GM12878 (cell line): ENCODE measurements around the gene IDH3A. TPM values are rescaled to one million over a fixed set of nuclear protein-coding genes. Genes with fewer than 3 reads are reported as not detected.

ENCODE experiments used
- ATAC-seq: fragments of 200-7000 bp; cut with Tn5 transposase; 3 replicates; pipeline ENCODE4 v1.9.1; 2020; ENCODE audit warnings: mild to moderate bottlenecking, moderate library complexity
- BruUV-seq: library from RNA; stranded (reverse); fragments of 400-500 nt; replicated peaks from 2 replicates; lab custom pipeline; 2021; lab: Mats Ljungman, UMichigan
- CTCF ChIA-PET: fragments of 300-600 bp; sonication (Branson Sonifier 250); formaldehyde crosslinking; extraction: SDS; loops from one replicate; lab custom pipeline; 2021; ENCODE audit warnings: inconsistent platforms; lab: Yijun Ruan, JAX
- POLR2A ChIA-PET: fragments of 350-600 bp; formaldehyde crosslinking; extraction: SDS; loops from one replicate; lab custom pipeline; 2021; ENCODE audit warnings: inconsistent platforms; lab: Charles Lee
- RAD21 ChIA-PET: fragments of 300-600 bp; sonication (Branson Sonifier 250); formaldehyde crosslinking; loops from one replicate; lab custom pipeline; 2023; ENCODE audit warnings: antibody characterized with exemption; ENCODE audit not compliant: unreplicated experiment; lab: Charles Lee
- SMC1A ChIA-PET: fragments of 300-600 bp; sonication (Branson Sonifier 250); formaldehyde crosslinking; loops from one replicate; lab custom pipeline; 2023; ENCODE audit not compliant: unreplicated experiment, uncharacterized antibody; lab: Charles Lee
- DNase-seq: peaks from one replicate; pipeline ENCODE4 v3.0.0-alpha.2; 2011; ENCODE audit warnings: low read depth, low spot score
- FAIRE-seq: peaks from 3 replicates; lab custom pipeline; 2011; peaks lifted over from hg19 to GRCh38; lab: Jason Lieb, UNC
- H2AFZ ChIP-seq: 2 replicates; pipeline ENCODE4 v1.6.0; 2011; ENCODE audit warnings: low read depth, low read length, control low read depth; ENCODE audit not compliant: control insufficient read depth
- H3K27ac ChIP-seq: 2 replicates; pipeline ENCODE4 v1.5.1; 2011; ENCODE audit warnings: control low read depth; ENCODE audit not compliant: control insufficient read depth, insufficient read depth
- H3K27me3 ChIP-seq, 2 experiments: replicated peaks in 1 of 2; 2 replicates each; pipeline versions ENCODE4 v1.6.0 to v1.6.1; 2011; ENCODE audit warnings: low read length in 1 of 2; ENCODE audit not compliant: control insufficient read depth in 2 of 2, insufficient read depth in 2 of 2
- H3K36me3 ChIP-seq, 2 experiments: 2 replicates each; pipeline ENCODE4 v1.5.1; 2011; ENCODE audit warnings: low read length in 1 of 2; ENCODE audit not compliant: control insufficient read depth in 2 of 2, insufficient read depth in 2 of 2
- H3K4me1 ChIP-seq: 2 replicates; pipeline ENCODE4 v1.6.1; 2011; ENCODE audit warnings: mild to moderate bottlenecking, low read length, moderate library complexity, mixed read lengths; ENCODE audit not compliant: control insufficient read depth, insufficient read depth
- H3K4me2 ChIP-seq: 2 replicates; pipeline ENCODE4 v1.6.0; 2011; ENCODE audit warnings: control low read depth; ENCODE audit not compliant: control insufficient read depth, insufficient read depth
- H3K4me3 ChIP-seq: fragments of 200-600 bp; sonication (generic); 2 replicates; pipeline ENCODE4 v1.5.1; 2016
- H3K79me2 ChIP-seq: 2 replicates; pipeline ENCODE4 v1.6.0; 2011; ENCODE audit warnings: low read length; ENCODE audit not compliant: control insufficient read depth, insufficient read depth
- H3K9ac ChIP-seq: 2 replicates; pipeline ENCODE4 v1.8.0; 2011; ENCODE audit warnings: low read length, control low read depth, mixed read lengths; ENCODE audit not compliant: control insufficient read depth, insufficient read depth
- H3K9me3 ChIP-seq: replicated peaks from 3 replicates; pipeline ENCODE4 v1.5.1; 2011; ENCODE audit warnings: mild to moderate bottlenecking, low read length; ENCODE audit not compliant: control insufficient read depth, insufficient read depth
- H4K20me1 ChIP-seq: 2 replicates; pipeline ENCODE4 v1.6.0; 2011; ENCODE audit not compliant: control insufficient read depth, insufficient read depth
- EED ChIP-seq: sonication (generic); IDR thresholded peaks from 2 replicates; pipeline ENCODE4 v1.6.1; 2016; ENCODE audit warnings: antibody characterized with exemption, low read depth
- EP300 ChIP-seq, 2 experiments: fragments of 150-350 bp in 1 of 2; IDR thresholded peaks; 2 replicates each; pipeline ENCODE4 v1.6.1; 2011 to 2012; ENCODE audit warnings: low read depth in 2 of 2, low read length in 2 of 2, borderline replicate concordance in 1 of 2, improper control_type of control experiment in 1 of 2, inconsistent platforms in 1 of 2; ENCODE audit not compliant: control insufficient read depth in 1 of 2
- FOS ChIP-seq: IDR thresholded peaks from 3 replicates; pipeline ENCODE4 v1.6.1; 2011; ENCODE audit warnings: borderline replicate concordance; ENCODE audit not compliant: insufficient read length; ENCODE audit errors: extremely low read depth
- KAT2A ChIP-seq: conservative IDR thresholded peaks from 2 replicates; pipeline ENCODE4 v1.6.1; 2011; ENCODE audit warnings: low read depth, low read length; ENCODE audit not compliant: control insufficient read depth
- MYC ChIP-seq: IDR thresholded peaks from 2 replicates; pipeline ENCODE4 v1.6.1; 2011; ENCODE audit warnings: mild to moderate bottlenecking, low read length, moderate library complexity, inconsistent platforms; ENCODE audit not compliant: insufficient read depth, insufficient replicate concordance, insufficient read length, severe bottlenecking
- NBN ChIP-seq: fragments of 450-650 bp; IDR thresholded peaks from 2 replicates; pipeline ENCODE4 v1.6.1; 2016
- SRF ChIP-seq, 2 experiments: IDR thresholded peaks; 2 replicates each; pipeline ENCODE4 v1.6.1; 2011; ENCODE audit warnings: low read depth in 2 of 2, low read length in 2 of 2, mild to moderate bottlenecking in 1 of 2, moderate library complexity in 1 of 2
- WRNIP1 ChIP-seq: IDR thresholded peaks from 2 replicates; pipeline ENCODE4 v1.6.1; 2011; ENCODE audit warnings: low read depth, low read length, improper control_type of control experiment, borderline replicate concordance
- WGBS: methylation state at CpG from one replicate; pipeline ENCODE4 v1.1.6; 2016; ENCODE audit warnings: low lambda C conversion rate; ENCODE audit not compliant: insufficient replicate concordance, insufficient coverage; ENCODE audit errors: missing lambda C conversion rate; 5-methylcytosine and 5-hydroxymethylcytosine counted together
- in situ Hi-C: fragments of 300-500 bp; cut with MboI; formaldehyde crosslinking; loops from 9 replicates; pipeline ENCODE4 v1.14.3; 2018; ENCODE audit warnings: mixed read lengths
- intact Hi-C: fragments of 100-400 bp; cut with micrococcal nuclease; formaldehyde crosslinking; loops from one replicate; pipeline ENCODE4 v1.14.2; 2022; ENCODE audit not compliant: unreplicated experiment
- polyA plus RNA-seq, 11 experiments: library from polyadenylated mRNA; depleted of rRNA in 4 of 11; unstranded in 6 of 11; stranded (reverse) in 5 of 11; fragments of >200 nt; fragmentation: Nextera tagmentation in 4 of 11; fragmentation: Illumina TruSeq in 1 of 11; extraction: Ambion mirVana in 4 of 11; extraction: Trizol in 1 of 11; gene quantifications; 1 replicate in 1 of 11; 2 replicates in 10 of 11; pipeline versions ENCODE4 v1.2.1 to v1.2.3, GENCODE V29; 2011 to 2016; ENCODE audit warnings: inconsistent platforms in 2 of 11, missing spikeins in 2 of 11, low read depth in 1 of 11
- total RNA-seq, 4 experiments: library from RNA; depleted of rRNA in 3 of 4; stranded (reverse); fragments of >200 nt in 3 of 4; fragmentation: Illumina TruSeq in 1 of 4; extraction: Trizol in 1 of 4; gene quantifications; 2 replicates each; pipeline versions ENCODE4 v1.2.1 to v1.2.3, GENCODE V29; 2013 to 2021
- TF ChIP-seq, protein P1 (sequence below): IDR thresholded peaks from 2 replicates; pipeline ENCODE4 v1.6.1; 2012; ENCODE audit warnings: low read depth, low read length, improper control_type of control experiment

The IDH3A gene
- total and polyA plus RNA-seq, 10 of the 15 experiments (the other 5 are each of a cell fraction or from before 2014, with no cell fraction given): 83.9 to 254 (median 195) TPM

DNA sequence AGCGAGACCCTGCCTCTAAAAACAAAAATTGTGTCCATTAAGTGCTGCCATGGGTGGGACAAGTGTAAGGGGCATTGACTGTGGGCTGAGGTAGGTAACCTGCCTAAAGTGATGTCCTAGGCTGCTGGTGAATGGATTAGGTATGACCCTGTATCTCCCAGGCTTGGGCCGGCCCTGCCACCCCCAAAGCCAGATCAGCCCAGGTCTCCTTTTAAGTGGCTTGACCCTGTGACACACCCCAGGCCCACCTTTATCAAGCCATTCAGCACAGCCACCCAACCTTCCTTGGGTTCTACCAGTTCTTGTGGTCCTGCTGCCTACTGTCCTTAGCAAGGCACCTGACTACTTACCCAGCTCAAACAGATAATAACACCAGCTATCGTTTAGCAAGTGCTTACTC is 36.6 kb upstream of the IDH3A start:
- DNase-seq (no peak), ATAC-seq (no peak), FAIRE-seq (no peak)
- Histone ChIP-seq H4K20me1 (no peaks in the 10 kb centered on the region), H3K4me3 (no peak overlapping the region), H3K27me3 (no peaks in the 10 kb centered on the region), H2AFZ (no peak overlapping the region), H3K9ac (no peak overlapping the region), H3K79me2 (no peaks in the 10 kb centered on the region), H3K36me3 (no peaks in the 10 kb centered on the region), H3K4me2 (no peak overlapping the region), H3K4me1 (no peaks in the 10 kb centered on the region), H3K9me3 (no peaks in the 10 kb centered on the region), H3K27ac (no peak overlapping the region)
- BruUV-seq: no TSS peak
- CTCF ChIA-PET: interaction anchor here (0.6 to 14.0 kb wide), 25 partner anchors 10 to 310 kb away, joined by 3 to 327 read pairs (median 4); partner anchors contain the start of genes CIB2 and TBC1D2B
- in situ Hi-C loops (loop anchor here (5.0 to 10.0 kb wide), 4 partner anchors 85 to 602 kb away; no protein-coding TSS in a partner anchor), intact Hi-C loops (loop anchor here (5.0 kb wide), 2 partner anchors 310 to 370 kb away; no protein-coding TSS in a partner anchor)
- 8% methylated on average over 3 of the region's 3 CpGs for WGBS
- POLR2A ChIA-PET: no interaction called here
- RAD21 ChIA-PET: interaction anchor here (0.6 to 10.3 kb wide), 20 partner anchors 12 to 310 kb away, joined by 3 to 157 read pairs (median 4); partner anchors contain the start of gene CIB2
- SMC1A ChIA-PET: interaction anchor here (0.6 to 13.4 kb wide), 19 partner anchors 8 to 599 kb away, joined by 3 to 184 read pairs (median 4); partner anchors contain the start of gene CIB2
- no peak for TF ChIP-seq KAT2A
- TF ChIP-seq, protein P1, sequence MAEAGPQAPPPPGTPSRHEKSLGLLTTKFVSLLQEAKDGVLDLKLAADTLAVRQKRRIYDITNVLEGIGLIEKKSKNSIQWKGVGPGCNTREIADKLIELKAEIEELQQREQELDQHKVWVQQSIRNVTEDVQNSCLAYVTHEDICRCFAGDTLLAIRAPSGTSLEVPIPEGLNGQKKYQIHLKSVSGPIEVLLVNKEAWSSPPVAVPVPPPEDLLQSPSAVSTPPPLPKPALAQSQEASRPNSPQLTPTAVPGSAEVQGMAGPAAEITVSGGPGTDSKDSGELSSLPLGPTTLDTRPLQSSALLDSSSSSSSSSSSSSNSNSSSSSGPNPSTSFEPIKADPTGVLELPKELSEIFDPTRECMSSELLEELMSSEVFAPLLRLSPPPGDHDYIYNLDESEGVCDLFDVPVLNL: no peak
- TF ChIP-seq WRNIP1: no peak
- no peak for TF ChIP-seq FOS
- no peak for TF ChIP-seq MYC
- no peak for TF ChIP-seq EED
- no peak for TF ChIP-seq SRF (IDR thresholded peaks at IDR 0.05; ENCODE audit: low read depth in 2 of 2, low read length in 2 of 2)
- no peak for TF ChIP-seq EP300 (IDR thresholded peaks at IDR 0.05; ENCODE audit: borderline replicate concordance in 1 of 2, control insufficient read depth in 1 of 2, low read depth in 2 of 2, low read length in 2 of 2)
- no peak for TF ChIP-seq NBN
